Left cardiac atrium (tissue), 4 donors: ENCODE data around the gene TNFAIP8L2. TPM values are rescaled to one million over a fixed set of nuclear protein-coding genes. Genes with fewer than 3 reads are reported as not detected.
"Not testable (repeated sequence)": the region's sequence is repeated elsewhere in the genome, so short reads cannot be mapped to it uniquely, and the experiment has no call there.

ENCODE experiments used
- ATAC-seq, 2 donors: fragments of 200-7000 bp; cut with Tn5 transposase; one replicate each; pipeline ENCODE4 v1.9.1; 2020; ENCODE audit warnings: mild to moderate bottlenecking in 2 of 2, moderate library complexity in 2 of 2
- DNase-seq: peaks from one replicate; pipeline ENCODE4 v3.0.0-alpha.2; 2020
- intact Hi-C, 2 donors: fragments of 100-400 bp; cut with DNase I; formaldehyde crosslinking; loops; one replicate each; pipeline versions ENCODE4 v1.14.1 to v1.15.1; 2022 to 2023
- total RNA-seq, 2 donors: library from RNA; stranded (reverse); fragmentation: NEBNext Ultra II Directional; extraction: Animal tissue kit (Norgen Biotek cat#: 25700); gene quantifications; one replicate each; pipeline ENCODE4 v1.2.1, GENCODE V29; 2021
- donor health status: DM: no; HTN: yes; CAD: no.
- donor health status: DM: no; HTN: yes; CAD: no; lungs with severe emphysema.
- donor health status: DM: yes; HTN: yes; CAD: no.
- donor health status: Dilated cardiomyopathy.

The TNFAIP8L2 gene
- total RNA-seq, 2 donors from 2014 or later: 2.1 to 5.3 TPM

DNA sequence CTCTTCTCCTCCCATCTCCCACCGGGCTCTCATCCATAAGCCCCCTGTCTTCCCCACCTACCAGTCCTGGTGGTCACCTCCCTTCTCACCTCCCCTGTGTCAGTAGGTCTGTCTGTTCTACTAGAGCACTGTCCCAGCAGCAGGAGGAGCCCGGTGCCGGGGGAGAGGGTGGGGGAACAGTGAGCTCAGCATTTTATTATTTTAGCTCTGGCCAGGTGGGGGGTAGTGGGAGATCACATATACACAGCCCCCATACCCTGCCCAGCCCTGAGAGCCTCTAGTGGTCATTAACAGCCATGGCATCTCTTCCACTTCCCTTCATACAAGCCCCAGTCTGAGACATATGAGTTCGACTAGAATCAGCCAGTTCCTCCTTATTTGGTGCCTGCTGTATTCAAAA is 19.4 kb downstream of the TNFAIP8L2 start, which contains the start of gene TMOD4:
Gene TMOD4 (minus strand): TSS at position 119 of the 400 bp plus-strand sequence. CDS start 1,106 bp downstream, outside the sequence.
- ATAC-seq (peak in 1 of 2 donors; percentile 41), DNase-seq (no peak)
- intact Hi-C loops: no loop called here

- ATAC-seq (no peak), DNase-seq (no peak)
- intact Hi-C loops: no loop called here
These were observed 20.1 kb downstream of the TNFAIP8L2 start for GRCh38 chr1:151176514-151177045.

GRCh38 chr1:151184211-151184610 is 27.8 kb downstream of the TNFAIP8L2 start:
- DNase-seq (no peak), ATAC-seq (no peak)
- intact Hi-C loops: no loop called here

- no peak for ATAC-seq
These were observed 30.8 kb downstream of the TNFAIP8L2 start for GRCh38 chr1:151187205-151187604.

GRCh38 chr1:151188667-151189066 is 32.2 kb downstream of the TNFAIP8L2 start:
- intact Hi-C loops, DNase-seq, ATAC-seq: not testable (repeated sequence)

More at GRCh38 chr1:151187205-151187604, 30.8 kb downstream of the TNFAIP8L2 start:
- DNase-seq: no peak
- intact Hi-C loops: no loop called here

GRCh38 chr1:151189637-151190445 is 33.4 kb downstream of the TNFAIP8L2 start, which contains the start of gene VPS72:
Gene VPS72, minus strand, starts transcription at chr1:151190197. Its CDS starts 76 bp downstream, at chr1:151190121.
- intact Hi-C loops: loop anchor here in 1 of 2 donors (10.0 kb wide), 1 partner anchor 155 kb away; the partner anchor contains the start of gene RFX5
- DNase-seq: peak; percentile 87

GRCh38 chr1:151192047-151192446 is 35.6 kb downstream of the TNFAIP8L2 start:
- intact Hi-C loops: loop anchor here in 1 of 2 donors (10.0 kb wide), 1 partner anchor 153 kb away; the partner anchor contains the start of gene RFX5
- ATAC-seq (no peak), DNase-seq (no peak)

More at GRCh38 chr1:151189637-151190445, 33.4 kb downstream of the TNFAIP8L2 start, which contains the start of gene VPS72:
- ATAC-seq: peak; percentile 98

DNA sequence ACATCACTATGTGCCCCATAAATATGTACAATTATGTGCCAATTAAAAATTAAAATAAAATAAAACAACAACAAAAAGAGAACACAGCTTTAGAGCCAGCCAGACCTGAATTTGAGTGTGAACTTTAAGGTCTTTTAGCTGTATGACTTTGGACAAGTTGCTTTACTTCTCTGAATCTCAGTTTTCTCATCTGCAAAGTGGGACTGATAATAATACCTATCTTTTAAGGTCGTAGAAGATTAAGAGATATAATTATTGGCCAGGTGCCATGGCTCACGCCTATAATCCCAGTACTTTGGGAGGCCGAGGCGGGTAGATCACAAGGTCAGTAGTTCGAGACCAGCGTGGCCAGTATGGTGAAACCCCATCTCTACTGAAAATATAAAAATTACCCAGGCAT is 36.9 kb downstream of the TNFAIP8L2 start:
- intact Hi-C loops: loop anchor here in 1 of 2 donors (10.0 kb wide), 1 partner anchor 151 kb away; the partner anchor contains the start of gene RFX5
- DNase-seq: no peak

GRCh38 chr1:151193856-151194255 is 37.4 kb downstream of the TNFAIP8L2 start:
- no peak for ATAC-seq
- intact Hi-C loops: loop anchor here in 1 of 2 donors (10.0 kb wide), 1 partner anchor 151 kb away; the partner anchor contains the start of gene RFX5
- no peak for DNase-seq

More for the DNA sequence above, 36.9 kb downstream of the TNFAIP8L2 start:
- ATAC-seq: no peak

- intact Hi-C loops: loop anchor here in 1 of 2 donors (5.0 to 10.0 kb wide), 2 partner anchors 57 to 150 kb away; partner anchors contain the start of genes PSMD4 and RFX5
- ATAC-seq (peak in 1 of 2 donors; percentile 30), DNase-seq (peak; percentile 73)
These were observed 38.6 kb downstream of the TNFAIP8L2 start for GRCh38 chr1:151194894-151195594.

- ATAC-seq (peak; percentile 9 to 13), DNase-seq (peak; percentile 51)
- intact Hi-C loops: loop anchor here (2.0 to 10.0 kb wide), 3 partner anchors 56 to 148 kb away; partner anchors contain the start of genes PSMD4 (in 1 of the 2) and RFX5 (in 1 of the 2)
These were observed 39.9 kb downstream of the TNFAIP8L2 start for GRCh38 chr1:151196292-151196800.

GRCh38 chr1:151197863-151198253 is 41.4 kb downstream of the TNFAIP8L2 start:
- no peak for DNase-seq
- ATAC-seq: no peak
- intact Hi-C loops: loop anchor here (2.0 to 10.0 kb wide), 3 partner anchors 54 to 147 kb away; partner anchors contain the start of genes PSMD4 (in 1 of the 2) and RFX5 (in 1 of the 2)

DNA sequence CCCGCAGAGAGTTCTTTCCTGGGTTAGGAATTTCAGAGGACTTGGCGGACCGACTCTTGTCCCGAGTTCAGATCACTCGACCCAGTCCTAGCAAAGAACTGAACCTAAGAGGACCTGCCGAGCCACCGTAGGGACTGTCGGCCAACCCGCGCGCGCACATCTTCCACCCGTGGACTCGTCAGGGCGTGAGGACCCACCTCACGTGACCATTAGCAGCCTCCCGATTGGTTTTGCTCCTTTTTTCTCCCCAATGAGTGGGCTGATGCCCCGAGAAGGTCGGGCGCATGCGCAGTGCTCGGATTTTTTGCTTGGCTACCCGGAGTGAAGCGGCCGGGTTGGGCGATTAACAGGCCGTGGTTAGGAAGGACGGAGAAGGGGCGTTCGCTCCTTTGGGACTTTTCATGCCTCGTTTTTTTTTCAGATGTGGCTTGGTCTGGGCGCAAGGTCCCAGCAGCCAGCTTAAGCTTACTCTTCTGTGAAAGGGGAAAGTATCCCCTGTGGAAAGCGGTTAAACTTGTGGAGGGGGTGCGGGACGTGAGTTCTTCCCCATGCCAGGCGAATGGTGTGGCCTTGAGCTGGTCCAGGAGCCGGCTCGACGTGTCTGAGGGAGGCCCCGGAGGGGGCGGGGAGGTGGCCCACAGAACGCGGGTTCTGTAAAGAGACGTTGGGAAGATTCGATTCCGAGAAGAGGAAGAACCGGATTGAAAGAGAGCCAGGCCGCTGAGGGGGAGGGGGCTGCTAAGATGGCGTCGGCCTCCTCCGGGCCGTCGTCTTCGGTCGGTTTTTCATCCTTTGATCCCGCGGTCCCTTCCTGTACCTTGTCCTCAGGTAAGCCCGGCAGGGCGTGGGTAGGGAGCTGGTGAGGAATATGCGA is 42.0 kb downstream of the TNFAIP8L2 start, which contains the start of gene PIP5K1A:
Gene PIP5K1A (plus strand): TSS at position 299 of the 874 bp plus-strand sequence. CDS start 445 bp downstream, at position 744.
- ATAC-seq (peak; percentile 94 to 97), DNase-seq (peak; percentile 100)
- intact Hi-C loops: loop anchor here in 1 of 2 donors (5.0 to 10.0 kb wide), 2 partner anchors 54 to 146 kb away; partner anchors contain the start of genes PSMD4 and RFX5

DNA sequence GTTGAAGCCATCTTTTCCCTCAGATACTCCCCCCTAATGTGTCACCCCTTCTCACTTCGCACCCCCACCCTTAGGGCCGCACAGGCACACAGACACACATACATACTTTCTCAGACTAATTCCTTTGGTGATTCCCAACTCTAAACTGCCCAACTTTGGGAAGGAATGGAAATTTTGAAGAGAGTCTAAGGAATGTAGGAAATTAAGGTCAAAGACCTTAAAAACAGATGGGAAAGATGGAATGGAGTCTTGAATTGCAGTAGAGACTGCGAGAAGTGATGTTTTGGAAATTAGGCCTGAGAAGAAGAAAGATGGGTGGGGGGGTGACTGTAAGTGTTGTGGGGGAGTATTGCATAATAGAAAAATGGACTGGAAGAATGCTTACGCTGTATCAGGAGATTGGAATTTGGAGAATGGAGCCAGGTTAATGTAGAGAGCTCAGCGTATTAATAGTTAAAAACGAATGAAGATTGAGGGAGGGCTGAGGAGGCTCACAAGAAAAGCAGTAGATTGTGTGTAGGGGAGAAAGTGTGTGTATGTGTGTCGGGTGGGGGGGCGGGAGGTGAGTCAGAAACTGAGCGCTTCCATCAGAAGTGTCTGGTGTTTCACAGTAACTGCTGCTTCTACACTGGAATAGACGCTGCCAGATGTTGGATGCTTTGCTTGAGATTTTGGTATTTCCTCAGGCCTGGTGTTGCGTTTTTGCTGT is 43.6 kb downstream of the TNFAIP8L2 start:
- intact Hi-C loops: loop anchor here in 1 of 2 donors (5.0 to 10.0 kb wide), 2 partner anchors 52 to 145 kb away; partner anchors contain the start of genes PSMD4 and RFX5
- DNase-seq: no peak
- peak in 1 of 2 donors; percentile 18 for ATAC-seq

DNA sequence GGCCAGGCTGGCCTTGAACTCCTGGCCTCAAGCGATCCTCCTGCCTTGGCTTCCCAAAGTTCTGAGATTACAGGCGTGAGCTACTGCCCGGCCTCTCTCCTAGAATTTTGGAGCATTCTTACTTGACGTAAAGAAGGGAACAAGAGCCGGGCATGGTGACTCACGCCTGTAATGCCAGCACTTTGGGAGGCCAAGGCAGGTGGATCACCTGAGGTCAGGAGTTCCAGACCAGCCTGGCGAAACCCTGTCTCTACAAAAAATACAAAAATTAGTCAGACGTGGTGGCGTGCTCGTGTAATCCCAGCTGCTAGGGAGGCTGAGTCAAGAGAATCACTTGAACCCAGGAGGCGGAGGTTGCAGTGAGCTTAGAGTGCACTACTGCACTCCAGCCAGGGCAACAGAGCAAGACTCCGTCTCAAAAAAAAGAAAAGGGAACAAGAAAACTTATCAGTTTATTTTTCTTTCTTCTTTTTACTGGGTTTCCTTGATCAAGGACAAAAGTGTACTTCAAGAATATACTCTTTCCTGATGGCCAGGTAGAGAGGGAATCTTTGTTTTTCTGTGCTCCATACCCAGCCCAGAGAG is 49.0 kb downstream of the TNFAIP8L2 start:
- intact Hi-C loops, ATAC-seq, DNase-seq: not testable (repeated sequence)
